ENCODE results near the gene RTN4R.

DNA sequence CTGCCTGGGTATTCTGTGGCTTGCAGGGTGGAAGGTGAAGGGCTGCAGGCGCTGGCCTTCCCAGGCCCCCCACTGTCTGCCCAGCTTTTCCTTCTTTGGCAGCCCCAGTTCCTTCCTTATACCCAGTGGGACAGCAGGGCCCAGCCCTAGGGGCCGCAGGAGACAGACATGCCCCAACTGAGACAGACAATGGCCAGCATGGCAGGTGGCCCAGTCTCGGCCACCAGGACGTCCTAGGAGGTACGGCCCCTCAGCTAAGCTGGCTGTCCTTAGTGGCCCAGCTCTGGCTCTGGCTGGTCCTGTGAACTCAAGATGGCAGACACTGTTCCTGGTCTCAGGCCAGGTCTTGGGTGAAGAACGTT is 35.9 kb downstream of the RTN4R start:
- TF ChIP-seq, protein P1, sequence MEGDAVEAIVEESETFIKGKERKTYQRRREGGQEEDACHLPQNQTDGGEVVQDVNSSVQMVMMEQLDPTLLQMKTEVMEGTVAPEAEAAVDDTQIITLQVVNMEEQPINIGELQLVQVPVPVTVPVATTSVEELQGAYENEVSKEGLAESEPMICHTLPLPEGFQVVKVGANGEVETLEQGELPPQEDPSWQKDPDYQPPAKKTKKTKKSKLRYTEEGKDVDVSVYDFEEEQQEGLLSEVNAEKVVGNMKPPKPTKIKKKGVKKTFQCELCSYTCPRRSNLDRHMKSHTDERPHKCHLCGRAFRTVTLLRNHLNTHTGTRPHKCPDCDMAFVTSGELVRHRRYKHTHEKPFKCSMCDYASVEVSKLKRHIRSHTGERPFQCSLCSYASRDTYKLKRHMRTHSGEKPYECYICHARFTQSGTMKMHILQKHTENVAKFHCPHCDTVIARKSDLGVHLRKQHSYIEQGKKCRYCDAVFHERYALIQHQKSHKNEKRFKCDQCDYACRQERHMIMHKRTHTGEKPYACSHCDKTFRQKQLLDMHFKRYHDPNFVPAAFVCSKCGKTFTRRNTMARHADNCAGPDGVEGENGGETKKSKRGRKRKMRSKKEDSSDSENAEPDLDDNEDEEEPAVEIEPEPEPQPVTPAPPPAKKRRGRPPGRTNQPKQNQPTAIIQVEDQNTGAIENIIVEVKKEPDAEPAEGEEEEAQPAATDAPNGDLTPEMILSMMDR (conservative IDR thresholded peaks at IDR 0.05; ENCODE audit: low read length) = no peak
- no peak for TF ChIP-seq EZH2phosphoT487 (IDR thresholded peaks at IDR 0.05; ENCODE audit: borderline replicate concordance)

Measured in Loucy (cell line).